ENCODE results near the gene CEP83.

CEP83 gene

GRCh38 chr12:94297876-94298505, 161.7 kb downstream of the CEP83 start:
- DNase-seq, result no peak

GRCh38 chr12:94297096-94297699, 162.5 kb downstream of the CEP83 start:
- no peak for DNase-seq

GRCh38 chr12:94290353-94290752, 169.3 kb downstream of the CEP83 start:
- no peak for DNase-seq

- DNase-seq, result no peak
Measured at GRCh38 chr12:94289461-94290312, 170.0 kb downstream of the CEP83 start.

- DNase-seq, result no peak
Measured at GRCh38 chr12:94287245-94287628, 172.4 kb downstream of the CEP83 start.

GRCh38 chr12:94286583-94287244, 173.0 kb downstream of the CEP83 start:
- DNase-seq, result no peak

GRCh38 chr12:94285943-94286582, 173.6 kb downstream of the CEP83 start:
- DNase-seq, result no peak

GRCh38 chr12:94284859-94285258, 174.8 kb downstream of the CEP83 start:
- no peak for DNase-seq

GRCh38 chr12:94284046-94284445, 175.6 kb downstream of the CEP83 start:
- no peak for DNase-seq

- no peak for DNase-seq
Measured at GRCh38 chr12:94282675-94283074, 177.0 kb downstream of the CEP83 start.

GRCh38 chr12:94280063-94280462, 179.6 kb downstream of the CEP83 start:
- DNase-seq, result no peak

GRCh38 chr12:94277426-94278000, 182.2 kb downstream of the CEP83 start:
- DNase-seq, result no peak

- no peak for DNase-seq
Measured at GRCh38 chr12:94276725-94277124, 182.9 kb downstream of the CEP83 start.

GRCh38 chr12:94273272-94273671, 186.4 kb downstream of the CEP83 start:
- no peak for DNase-seq

- no peak for DNase-seq
Measured at GRCh38 chr12:94272280-94272679, 187.4 kb downstream of the CEP83 start.

GRCh38 chr12:94271351-94271750, 188.3 kb downstream of the CEP83 start:
- DNase-seq, result no peak

GRCh38 chr12:94269316-94269999, 190.2 kb downstream of the CEP83 start:
- DNase-seq, result no peak

GRCh38 chr12:94267921-94268471, 191.7 kb downstream of the CEP83 start:
- DNase-seq, result no peak

- no peak for DNase-seq
Measured at GRCh38 chr12:94267537-94267872, 192.2 kb downstream of the CEP83 start.

GRCh38 chr12:94266796-94267536, 192.7 kb downstream of the CEP83 start:
- no peak for DNase-seq

Data from DMS153 (cell line).